Vagina (tissue), 2 donors: ENCODE data around the gene THBS3.

Experiments
- CTCF ChIP-seq, 3 experiments: fragments of 450-650 bp in 2 of 3; fragments of 200-600 bp in 1 of 3; sonication (generic) in 1 of 3; IDR thresholded peaks; one replicate each; pipeline ENCODE4 v1.5.1; 2017 to 2019; ENCODE audit warnings: antibody characterized with exemption in 3 of 3, mild to moderate bottlenecking in 2 of 3, moderate library complexity in 2 of 3
- POLR2A ChIP-seq, 2 donors: fragments of 450-650 bp; IDR thresholded peaks; one replicate each; pipeline ENCODE4 v1.6.1; 2017; ENCODE audit warnings: antibody characterized with exemption in 2 of 2, mild to moderate bottlenecking in 2 of 2, moderate library complexity in 2 of 2
- POLR2AphosphoS5 ChIP-seq, 2 donors: sonication (generic); formaldehyde crosslinking; IDR thresholded peaks; one replicate each; pipeline ENCODE4 v1.9.0; 2017; ENCODE audit warnings: antibody characterized with exemption in 2 of 2, mild to moderate bottlenecking in 2 of 2, low read depth in 1 of 2; ENCODE audit not compliant: insufficient read depth in 1 of 2

- TF ChIP-seq CTCF (IDR thresholded peaks at IDR 0.05) (no peak), POLR2A (IDR thresholded peaks at IDR 0.05) (no peak), POLR2AphosphoS5 (IDR thresholded peaks at IDR 0.05; ENCODE audit: insufficient read depth in 1 of 2, low read depth in 1 of 2) (no peak)
Observed at GRCh38 chr1:155254228-155254713, 46.6 kb upstream of the THBS3 start.
